PFSK-1 (cell line): ENCODE results near the gene F5.

Source experiments
- POLR2AphosphoS5 ChIP-seq: IDR thresholded peaks from 2 replicates; pipeline ENCODE4 v1.6.1; 2012; ENCODE audit warnings: low read depth, mild to moderate bottlenecking, control low read depth, low read length, moderate library complexity
- SIN3A ChIP-seq: IDR thresholded peaks from 2 replicates; pipeline ENCODE4 v1.6.1; 2012; ENCODE audit warnings: mild to moderate bottlenecking, low read length, moderate library complexity, borderline replicate concordance; ENCODE audit not compliant: insufficient read depth

DNA sequence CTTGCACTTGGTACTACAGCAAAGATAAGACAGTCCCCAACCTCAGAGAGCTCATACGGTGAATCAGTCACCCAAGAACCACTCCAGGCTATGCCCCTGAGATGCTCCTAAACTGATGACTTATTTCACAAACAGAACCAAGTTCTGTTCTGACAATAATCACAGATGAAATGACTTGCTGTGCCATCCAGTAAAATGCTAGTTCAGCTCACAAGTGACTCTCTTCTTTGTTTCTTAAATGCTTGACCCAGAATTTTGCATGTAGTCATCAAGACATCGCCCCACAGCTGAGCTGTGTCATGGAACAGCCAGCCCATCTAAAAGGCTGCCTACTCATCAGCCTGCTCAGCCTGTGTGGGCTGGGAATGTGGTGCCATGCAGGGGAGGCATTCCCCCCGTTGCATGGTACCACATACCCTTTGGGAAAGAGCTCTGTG, 94.4 kb downstream of the F5 start:
- TF ChIP-seq POLR2AphosphoS5 (no peak), SIN3A (no peak)
